HepG2 (cell line): ENCODE data around the gene ETFB. TPM values are rescaled to one million over a fixed set of nuclear protein-coding genes. Genes with fewer than 3 reads are reported as not detected.

Experiments
- ARID2 ChIP-seq: sonication (generic); formaldehyde crosslinking; IDR thresholded peaks from 2 replicates; pipeline ENCODE4 v1.8.1; 2022; ENCODE audit warnings: mild to moderate bottlenecking, missing genetic modification reagents, borderline replicate concordance
- FOXA1 ChIP-seq, 2 experiments: fragments of 450-650 bp in 1 of 2; sonication (generic) in 1 of 2; formaldehyde crosslinking in 1 of 2; IDR thresholded peaks; 2 replicates each; pipeline versions ENCODE4 v1.4.0 to v1.6.1; 2016 to 2020; ENCODE audit warnings: missing genetic modification reagents in 1 of 2
- KDM4B ChIP-seq: sonication (generic); formaldehyde crosslinking; IDR thresholded peaks from 2 replicates; pipeline ENCODE4 v1.4.0; 2020; ENCODE audit warnings: missing genetic modification reagents
- MAF1 ChIP-seq: sonication (generic); formaldehyde crosslinking; IDR thresholded peaks from 2 replicates; pipeline ENCODE4 v1.5.0; 2020; ENCODE audit warnings: missing genetic modification reagents, borderline replicate concordance
- MIER3 ChIP-seq: IDR thresholded peaks from 2 replicates; pipeline ENCODE4 v1.6.1; 2016; ENCODE audit warnings: missing compliant biosample characterization, borderline replicate concordance
- NR2F2 ChIP-seq: IDR thresholded peaks from 2 replicates; pipeline ENCODE4 v1.6.1; 2012; ENCODE audit warnings: low read depth, inconsistent platforms, borderline replicate concordance
- SP5 ChIP-seq: IDR thresholded peaks from 2 replicates; pipeline ENCODE4 v1.6.1; 2016; ENCODE audit warnings: low read depth, borderline replicate concordance
- TAF1 ChIP-seq: sonication (generic); formaldehyde crosslinking; IDR thresholded peaks from 2 replicates; pipeline ENCODE4 v1.4.0; 2020; ENCODE audit warnings: missing genetic modification reagents
- ZNF777 ChIP-seq: sonication (generic); formaldehyde crosslinking; IDR thresholded peaks from 2 replicates; pipeline ENCODE4 v1.4.0; 2020; ENCODE audit warnings: missing genetic modification reagents
- polyA plus RNA-seq, 8 experiments: library from polyadenylated mRNA; depleted of rRNA in 3 of 8; stranded (reverse) in 7 of 8; unstranded in 1 of 8; fragments of >200 nt; fragmentation: Illumina TruSeq in 4 of 8; extraction: Trizol in 4 of 8; gene quantifications; 2 replicates each; pipeline versions ENCODE4 v1.2.1 to v1.2.3, GENCODE V29; 2011 to 2016; ENCODE audit warnings: low read depth in 4 of 8, missing spikeins in 1 of 8, mixed read lengths in 1 of 8; ENCODE audit not compliant: insufficient read depth in 1 of 8
- total RNA-seq, 5 experiments: library from RNA; depleted of rRNA; stranded (reverse); fragments of >200 nt; fragmentation: Illumina TruSeq; extraction: Trizol; gene quantifications; 2 replicates each; pipeline ENCODE4 v1.2.3, GENCODE V29; 2016; ENCODE audit warnings: low read depth in 1 of 5
- TF ChIP-seq, protein P1 (sequence below): sonication (generic); formaldehyde crosslinking; IDR thresholded peaks from 2 replicates; pipeline ENCODE4 v1.8.1; 2023; ENCODE audit warnings: mild to moderate bottlenecking, missing genetic modification reagents, borderline replicate concordance
- TF ChIP-seq, protein P2 (sequence below): sonication (generic); formaldehyde crosslinking; IDR thresholded peaks from 2 replicates; pipeline ENCODE4 v1.5.0; 2020; ENCODE audit warnings: missing genetic modification reagents

Gene ETFB
- total and polyA plus RNA-seq, 2 of the 13 experiments (the other 11 are each of a cell fraction or from before 2014, with no cell fraction given) = 678 to 1,314 TPM

DNA sequence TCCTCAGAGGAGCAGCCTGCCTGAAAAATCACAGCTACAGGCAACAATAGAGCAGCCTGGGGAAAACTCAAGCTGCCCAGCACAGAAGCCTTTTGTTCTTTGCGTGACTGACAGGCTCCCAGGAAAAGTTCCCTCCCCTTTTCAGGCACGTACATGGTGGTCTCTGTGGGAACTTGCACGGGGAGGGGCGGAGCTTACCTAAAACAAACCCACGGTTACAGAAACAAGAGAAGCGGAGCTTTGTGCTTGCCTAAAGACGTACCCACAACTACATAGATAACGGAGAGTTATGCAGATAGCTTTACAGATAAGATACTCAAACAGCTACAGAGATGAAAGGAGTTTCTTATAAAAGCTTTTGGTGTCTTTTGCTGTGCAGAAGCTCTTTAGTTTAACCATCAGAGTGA lies 11.4 kb downstream of the ETFB start (continued):
- TF ChIP-seq KDM4B (CRISPR knock-in tag) (peak; percentile 75; the same call in 1 of the 2 replicates), ARID2 (CRISPR knock-in tag) (no peak), FOXA1 (IDR thresholded peaks at IDR 0.05) (no peak), FOXA1 (CRISPR knock-in tag; IDR thresholded peaks at IDR 0.05) (peak; percentile 64), ZNF777 (CRISPR knock-in tag) (no peak), MIER3 (CRISPR knock-in tag) (no peak; the same call in 1 of the 2 replicates), MAF1 (CRISPR knock-in tag) (no peak; the same call in 1 of the 2 replicates), TAF1 (CRISPR knock-in tag) (no peak), NR2F2 (peak; percentile 72; the same call in 1 of the 2 replicates), SP5 (CRISPR knock-in tag) (peak; percentile 99)
- TF ChIP-seq, protein P1, sequence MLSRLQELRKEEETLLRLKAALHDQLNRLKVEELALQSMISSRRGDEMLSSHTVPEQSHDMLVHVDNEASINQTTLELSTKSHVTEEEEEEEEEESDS (CRISPR knock-in tag) = no peak
- TF ChIP-seq, protein P2, sequence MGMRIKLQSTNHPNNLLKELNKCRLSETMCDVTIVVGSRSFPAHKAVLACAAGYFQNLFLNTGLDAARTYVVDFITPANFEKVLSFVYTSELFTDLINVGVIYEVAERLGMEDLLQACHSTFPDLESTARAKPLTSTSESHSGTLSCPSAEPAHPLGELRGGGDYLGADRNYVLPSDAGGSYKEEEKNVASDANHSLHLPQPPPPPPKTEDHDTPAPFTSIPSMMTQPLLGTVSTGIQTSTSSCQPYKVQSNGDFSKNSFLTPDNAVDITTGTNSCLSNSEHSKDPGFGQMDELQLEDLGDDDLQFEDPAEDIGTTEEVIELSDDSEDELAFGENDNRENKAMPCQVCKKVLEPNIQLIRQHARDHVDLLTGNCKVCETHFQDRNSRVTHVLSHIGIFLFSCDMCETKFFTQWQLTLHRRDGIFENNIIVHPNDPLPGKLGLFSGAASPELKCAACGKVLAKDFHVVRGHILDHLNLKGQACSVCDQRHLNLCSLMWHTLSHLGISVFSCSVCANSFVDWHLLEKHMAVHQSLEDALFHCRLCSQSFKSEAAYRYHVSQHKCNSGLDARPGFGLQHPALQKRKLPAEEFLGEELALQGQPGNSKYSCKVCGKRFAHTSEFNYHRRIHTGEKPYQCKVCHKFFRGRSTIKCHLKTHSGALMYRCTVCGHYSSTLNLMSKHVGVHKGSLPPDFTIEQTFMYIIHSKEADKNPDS (CRISPR knock-in tag) = no peak
- TF ChIP-seq, all 625 proteins: peak for 116
